Thyroid gland (tissue), 4 donors: Measurements from ENCODE around the gene CAV3. TPM values are rescaled to one million over a fixed set of nuclear protein-coding genes. Genes with fewer than 3 reads are reported as not detected.

Source experiments
- DNase-seq, 2 donors: peaks; one replicate each; pipeline ENCODE4 v3.0.0-alpha.2; 2019
- H3K27ac ChIP-seq, 3 donors: fragments of 200-600 bp; sonication (generic); 1 replicate in 2 of 3; 2 replicates in 1 of 3; pipeline ENCODE4 v1.5.1; 2016 to 2019; ENCODE audit warnings: mild to moderate bottlenecking in 1 of 3, moderate library complexity in 1 of 3
- H3K27me3 ChIP-seq: fragments of 200-600 bp; sonication (generic); one replicate; pipeline ENCODE4 v1.5.1; 2019
- H3K36me3 ChIP-seq, 2 donors: fragments of 200-600 bp; sonication (generic); one replicate each; pipeline ENCODE4 v1.5.1; 2016 to 2019
- H3K4me1 ChIP-seq, 2 donors: fragments of 200-600 bp; sonication (generic); one replicate each; pipeline ENCODE4 v1.5.1; 2017 to 2019
- H3K4me3 ChIP-seq, 3 donors: fragments of 200-600 bp; sonication (generic); replicated peaks in 1 of 3; 1 replicate in 2 of 3; 2 replicates in 1 of 3; pipeline ENCODE4 v1.5.1; 2016; ENCODE audit warnings: mild to moderate bottlenecking in 1 of 3
- H3K9me3 ChIP-seq: fragments of 200-600 bp; sonication (generic); one replicate; pipeline ENCODE4 v1.5.1; 2017
- POLR2A ChIP-seq, 2 donors: fragments of 450-650 bp; IDR thresholded peaks; one replicate each; pipeline ENCODE4 v1.6.1; 2017; ENCODE audit warnings: antibody characterized with exemption in 2 of 2, mild to moderate bottlenecking in 2 of 2, moderate library complexity in 1 of 2
- WGBS, 2 donors: methylation state at CpG; one replicate each; pipeline ENCODE4 v1.1.5; 2017; 5-methylcytosine and 5-hydroxymethylcytosine counted together
- intact Hi-C: fragments of 100-400 bp; cut with DNase I; formaldehyde crosslinking; loops from one replicate; pipeline ENCODE4 v1.15.1; 2023
- total RNA-seq, 4 donors: library from RNA; depleted of rRNA; stranded (reverse); fragments of >200 nt; gene quantifications; one replicate each; pipeline ENCODE4 v1.2.3, GENCODE V29; 2016
- TF ChIP-seq, protein P1 (sequence below), 6 experiments: fragments of 200-600 bp in 3 of 6; fragments of 450-650 bp in 3 of 6; sonication (generic) in 3 of 6; IDR thresholded peaks; one replicate each; pipeline ENCODE4 v1.5.1; 2016 to 2019; ENCODE audit warnings: antibody characterized with exemption in 6 of 6, mild to moderate bottlenecking in 2 of 6, inconsistent platforms in 1 of 6, moderate library complexity in 1 of 6

CAV3 gene
- total RNA-seq, 4 donors from 2014 or later: not detected

DNA sequence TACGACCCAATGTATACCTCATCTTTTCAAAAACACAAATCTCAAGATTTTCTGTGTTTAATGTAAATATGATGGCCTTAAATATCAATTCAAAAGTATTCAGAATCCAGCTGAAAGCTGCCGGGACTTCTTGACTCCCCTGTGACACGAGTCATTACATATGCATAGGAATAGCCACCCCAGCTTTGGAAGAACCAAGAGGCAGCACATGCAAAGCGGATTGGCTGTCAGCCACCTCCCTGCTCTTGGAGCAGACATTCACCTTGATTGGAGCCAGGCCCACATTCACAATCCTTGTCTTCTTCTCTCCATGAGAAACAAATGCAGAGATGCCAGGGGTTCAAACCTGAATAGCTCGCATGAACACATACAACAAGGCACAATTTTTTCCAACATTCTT lies 10.8 kb upstream of the CAV3 start:
- Histone ChIP-seq H3K4me1 (no peaks in the 10 kb centered on the region), H3K27me3 (no peaks in the 10 kb centered on the region), H3K36me3 (no peaks in the 10 kb centered on the region), H3K27ac (no peak overlapping the region), H3K4me3 (no peak overlapping the region), H3K9me3 (no peaks in the 10 kb centered on the region)
- DNase-seq: no peak
- intact Hi-C loops: no loop called here
- 72 to 77% methylated on average over 5 of the region's 5 CpGs for WGBS, 2 donors
- TF ChIP-seq, protein P1, sequence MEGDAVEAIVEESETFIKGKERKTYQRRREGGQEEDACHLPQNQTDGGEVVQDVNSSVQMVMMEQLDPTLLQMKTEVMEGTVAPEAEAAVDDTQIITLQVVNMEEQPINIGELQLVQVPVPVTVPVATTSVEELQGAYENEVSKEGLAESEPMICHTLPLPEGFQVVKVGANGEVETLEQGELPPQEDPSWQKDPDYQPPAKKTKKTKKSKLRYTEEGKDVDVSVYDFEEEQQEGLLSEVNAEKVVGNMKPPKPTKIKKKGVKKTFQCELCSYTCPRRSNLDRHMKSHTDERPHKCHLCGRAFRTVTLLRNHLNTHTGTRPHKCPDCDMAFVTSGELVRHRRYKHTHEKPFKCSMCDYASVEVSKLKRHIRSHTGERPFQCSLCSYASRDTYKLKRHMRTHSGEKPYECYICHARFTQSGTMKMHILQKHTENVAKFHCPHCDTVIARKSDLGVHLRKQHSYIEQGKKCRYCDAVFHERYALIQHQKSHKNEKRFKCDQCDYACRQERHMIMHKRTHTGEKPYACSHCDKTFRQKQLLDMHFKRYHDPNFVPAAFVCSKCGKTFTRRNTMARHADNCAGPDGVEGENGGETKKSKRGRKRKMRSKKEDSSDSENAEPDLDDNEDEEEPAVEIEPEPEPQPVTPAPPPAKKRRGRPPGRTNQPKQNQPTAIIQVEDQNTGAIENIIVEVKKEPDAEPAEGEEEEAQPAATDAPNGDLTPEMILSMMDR (IDR thresholded peaks at IDR 0.05): no peak

DNA sequence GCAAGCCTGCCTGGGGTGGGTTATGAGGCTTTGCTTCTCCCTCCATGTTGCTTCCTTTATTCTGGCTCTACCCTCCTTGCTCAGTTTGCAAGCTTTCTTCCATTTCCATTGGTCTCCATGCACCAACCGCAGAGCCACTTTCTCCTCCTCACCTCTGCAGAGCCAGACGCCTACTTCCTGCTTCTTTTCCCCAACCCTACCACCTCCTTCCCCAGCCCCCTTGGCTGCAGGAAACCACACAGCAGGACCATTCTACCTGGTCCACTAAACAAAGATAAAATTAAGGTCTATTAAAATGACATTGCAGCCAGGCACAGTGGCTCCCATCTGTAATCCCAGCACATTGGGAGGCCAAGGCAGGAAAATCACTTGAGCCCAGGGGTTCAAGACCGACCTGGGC lies 10.0 kb upstream of the CAV3 start:
- 73 to 77% methylated on average over 3 of the region's 3 CpGs for WGBS, 2 donors
- Histone ChIP-seq H3K9me3 (no peaks in the 10 kb centered on the region), H3K4me3 (no peak overlapping the region), H3K4me1 (no peaks in the 10 kb centered on the region), H3K27me3 (no peaks in the 10 kb centered on the region), H3K27ac (no peak overlapping the region), H3K36me3 (no peaks in the 10 kb centered on the region)
- intact Hi-C loops: no loop called here
- no peak for TF ChIP-seq POLR2A (IDR thresholded peaks at IDR 0.05)
- TF ChIP-seq, protein P1 (IDR thresholded peaks at IDR 0.05): no peak
- DNase-seq: no peak

DNA sequence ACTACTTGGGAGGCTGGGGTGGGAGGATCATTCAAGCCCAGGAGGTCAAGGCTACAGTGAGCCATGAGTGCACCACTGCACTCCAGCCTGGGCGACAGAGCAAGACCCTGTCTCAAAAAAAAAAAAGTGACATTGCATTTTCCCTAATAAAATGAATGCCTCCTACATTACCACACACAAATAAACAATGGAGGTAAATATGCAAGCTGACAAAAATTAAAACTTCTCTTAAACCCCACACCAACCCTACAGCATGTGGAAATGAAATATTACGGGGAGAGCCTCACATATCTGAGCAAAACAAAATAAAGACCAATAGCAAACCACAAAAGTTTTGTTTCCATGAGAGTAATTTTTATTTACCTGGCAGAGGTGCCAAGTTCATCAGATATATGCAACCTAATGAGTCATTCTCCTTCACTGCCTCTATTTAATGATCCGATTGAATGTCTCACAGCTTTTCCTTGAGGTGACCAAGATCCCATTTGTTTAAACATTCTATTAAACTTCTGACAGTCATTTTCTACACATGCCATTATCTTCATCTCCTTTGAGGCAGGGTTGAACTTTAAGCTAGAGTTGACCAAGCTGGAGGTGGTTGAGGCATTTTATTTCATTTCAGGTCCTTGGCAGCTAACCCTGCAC lies 9.4 kb upstream of the CAV3 start:
- 84 to 89% methylated on average over 3 of the region's 3 CpGs for WGBS, 2 donors
- H3K4me3 ChIP-seq: no peak overlapping the region
- H3K36me3 ChIP-seq: no peaks in the 10 kb centered on the region
- no peaks in the 10 kb centered on the region for H3K9me3 ChIP-seq
- H3K4me1 ChIP-seq: no peaks in the 10 kb centered on the region
- H3K27ac ChIP-seq: no peak overlapping the region
- no peak for TF ChIP-seq POLR2A (IDR thresholded peaks at IDR 0.05)
- TF ChIP-seq, protein P1 (IDR thresholded peaks at IDR 0.05): no peak
- no peak for DNase-seq
- no peaks in the 10 kb centered on the region for H3K27me3 ChIP-seq
- intact Hi-C loops: no loop called here

DNA sequence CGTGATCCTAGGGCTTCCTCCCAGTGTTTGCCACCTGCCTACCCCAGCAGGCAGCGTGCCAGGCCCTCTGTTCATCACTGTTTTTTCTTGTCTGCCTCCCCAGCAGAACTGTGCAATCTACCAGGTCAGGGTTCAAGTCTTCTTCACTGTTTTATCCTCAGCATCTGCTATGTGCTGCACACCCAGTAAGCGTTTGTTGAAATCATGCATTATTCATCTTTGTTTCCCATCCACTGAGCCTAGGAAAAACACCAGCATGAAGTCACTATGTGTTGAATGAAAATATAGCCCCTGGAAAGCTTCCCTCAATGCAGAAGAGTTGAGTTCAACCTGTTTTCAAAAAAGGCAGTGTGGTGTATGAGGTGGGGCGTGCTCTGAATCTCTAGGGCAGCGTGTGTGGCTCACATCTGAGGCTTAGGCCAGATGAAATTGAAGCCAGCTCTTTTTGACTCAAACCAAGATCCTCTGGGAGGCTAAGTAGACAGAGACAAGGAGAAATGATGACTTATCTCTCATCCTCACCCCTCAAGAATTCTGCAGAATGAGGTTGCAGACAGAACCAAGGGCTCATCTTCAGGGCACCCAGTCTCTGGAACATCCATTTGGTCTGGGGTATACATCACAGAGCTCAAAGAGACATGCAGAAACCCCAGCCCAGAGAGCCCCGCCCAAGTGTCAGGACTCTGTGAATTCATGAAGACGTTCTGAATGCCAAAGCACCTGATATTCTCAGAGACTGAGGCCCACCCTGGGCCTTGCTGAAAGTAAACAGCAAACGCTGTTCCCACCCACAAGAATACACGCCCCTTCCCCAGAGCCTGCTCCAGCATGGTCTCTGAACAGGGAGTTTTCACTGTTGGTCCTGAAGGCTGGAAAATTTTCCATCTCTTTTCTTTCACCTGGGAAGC lies 5.7 kb upstream of the CAV3 start:
- no peak for TF ChIP-seq POLR2A (IDR thresholded peaks at IDR 0.05)
- TF ChIP-seq, protein P1 (IDR thresholded peaks at IDR 0.05): no peak
- 88 to 90% methylated on average over 9 of the region's 9 CpGs for WGBS, 2 donors

DNA sequence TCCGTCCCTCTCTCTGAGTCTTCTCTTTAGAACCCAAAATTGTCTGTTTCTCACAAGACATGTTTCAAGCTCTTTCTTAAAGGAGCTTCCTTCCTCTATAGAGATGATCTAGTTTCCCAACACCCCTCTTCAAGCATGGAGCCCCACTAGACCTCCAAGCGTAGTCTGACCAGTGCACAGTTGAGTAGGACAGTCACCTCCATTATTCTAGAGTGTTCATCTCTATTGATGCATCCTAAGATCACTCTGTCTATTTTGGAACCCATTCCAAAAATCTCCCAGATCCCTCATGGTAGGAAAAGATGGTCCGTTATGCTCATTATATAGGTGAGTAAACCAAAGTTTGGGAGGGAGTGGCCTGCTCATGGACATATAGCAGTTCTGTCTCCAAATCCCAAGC lies 4.1 kb upstream of the CAV3 start:
- 93 to 95% methylated on average over 3 of the region's 3 CpGs for WGBS, 2 donors
- H3K36me3 ChIP-seq: no peaks in the 10 kb centered on the region
- intact Hi-C loops: no loop called here
- TF ChIP-seq, protein P1 (IDR thresholded peaks at IDR 0.05): no peak
- no peak for TF ChIP-seq POLR2A (IDR thresholded peaks at IDR 0.05)
- H3K27me3 ChIP-seq: no peaks in the 10 kb centered on the region
- no peaks in the 10 kb centered on the region for H3K9me3 ChIP-seq
- H3K4me3 ChIP-seq: no peak overlapping the region
- no peak for DNase-seq
- H3K27ac ChIP-seq: no peak overlapping the region
- no peaks in the 10 kb centered on the region for H3K4me1 ChIP-seq

More for the DNA sequence above, 5.7 kb upstream of the CAV3 start:
- H3K27me3 ChIP-seq: no peaks in the 10 kb centered on the region
- no peaks in the 10 kb centered on the region for H3K36me3 ChIP-seq
- no peak overlapping the region for H3K27ac ChIP-seq
- H3K9me3 ChIP-seq: no peaks in the 10 kb centered on the region
- DNase-seq: no peak
- no peak overlapping the region for H3K4me3 ChIP-seq
- intact Hi-C loops: no loop called here
- no peaks in the 10 kb centered on the region for H3K4me1 ChIP-seq
